Neural cell (in vitro differentiated cells): ENCODE data around the gene LFNG. TPM values are rescaled to one million over a fixed set of nuclear protein-coding genes. Genes with fewer than 3 reads are reported as not detected.

Source experiments
- H2AFZ ChIP-seq: fragments of 200-600, 300-800 bp; sonication (generic), shearing (Covaris generic); 2 replicates; pipeline ENCODE4 v1.6.0; 2014; ENCODE audit warnings: low read depth, mild to moderate bottlenecking, antibody characterized with exemption, low read length, moderate library complexity
- H3F3A ChIP-seq: fragments of 200-600 bp; shearing (Covaris generic); 2 replicates; pipeline ENCODE4 v1.6.1; 2016; ENCODE audit warnings: mild to moderate bottlenecking, moderate library complexity, mixed read lengths, antibody characterized with exemption, low read length; ENCODE audit not compliant: insufficient read depth, poor library complexity, severe bottlenecking
- H3K27ac ChIP-seq: fragments of 200-600, 300-800 bp; sonication (generic), shearing (Covaris generic); 2 replicates; pipeline ENCODE4 v1.5.1; 2014; ENCODE audit warnings: mild to moderate bottlenecking, low read length, moderate library complexity
- H3K27me3 ChIP-seq: fragments of 300-800, 200-600 bp; sonication (generic), shearing (Covaris generic); 2 replicates; pipeline ENCODE4 v1.6.0; 2014; ENCODE audit warnings: mild to moderate bottlenecking, low read depth, low read length, moderate library complexity; ENCODE audit not compliant: insufficient read depth
- H3K36me3 ChIP-seq: fragments of 300-800, 200-600 bp; sonication (generic), shearing (Covaris generic); 2 replicates; pipeline ENCODE4 v1.5.1; 2014; ENCODE audit warnings: mild to moderate bottlenecking, antibody characterized with exemption, low read length, moderate library complexity; ENCODE audit not compliant: insufficient read depth
- H3K4me2 ChIP-seq: fragments of 300-800, 200-600 bp; sonication (generic), shearing (Covaris generic); 2 replicates; pipeline ENCODE4 v1.6.0; 2014; ENCODE audit warnings: mild to moderate bottlenecking, low read length
- H3K4me3 ChIP-seq: fragments of 300-800, 200-600 bp; sonication (generic), shearing (Covaris generic); 2 replicates; pipeline ENCODE4 v1.5.1; 2014; ENCODE audit warnings: mild to moderate bottlenecking, low read length, moderate library complexity
- H3K79me2 ChIP-seq: fragments of 200-600 bp; shearing (Covaris generic); replicated peaks from 2 replicates; pipeline ENCODE4 v1.6.0; 2014; ENCODE audit warnings: mild to moderate bottlenecking, low read length, moderate library complexity; ENCODE audit not compliant: insufficient read depth
- H3K9ac ChIP-seq: fragments of 300-800, 200-600 bp; sonication (generic), shearing (Covaris generic); 2 replicates; pipeline ENCODE4 v1.6.1; 2016; ENCODE audit warnings: mild to moderate bottlenecking, low read length, mixed read lengths
- H3K9me2 ChIP-seq: fragments of 200-600 bp; shearing (Covaris generic); 2 replicates; pipeline ENCODE4 v1.6.1; 2016; ENCODE audit warnings: mild to moderate bottlenecking, low read length, mixed read lengths; ENCODE audit not compliant: insufficient read depth
- H3K9me3 ChIP-seq: fragments of 200-600, 300-800 bp; sonication (generic), shearing (Covaris generic); 2 replicates; pipeline ENCODE4 v1.6.1; 2016; ENCODE audit warnings: mild to moderate bottlenecking, mixed run types, low read length, moderate library complexity, mixed read lengths
- H4K20me1 ChIP-seq: fragments of 200-600 bp; shearing (Covaris generic); 2 replicates; pipeline ENCODE4 v1.6.1; 2016; ENCODE audit warnings: mild to moderate bottlenecking, mixed run types; ENCODE audit not compliant: insufficient read depth
- CTCF ChIP-seq: fragments of 450-650 bp; IDR thresholded peaks from 2 replicates; pipeline ENCODE4 v1.5.1; 2014; ENCODE audit warnings: antibody characterized with exemption, mild to moderate bottlenecking, moderate library complexity; ENCODE audit not compliant: poor library complexity, severe bottlenecking
- EP300 ChIP-seq: fragments of 450-650 bp; conservative IDR thresholded peaks from 2 replicates; pipeline ENCODE4 v1.6.1; 2014; ENCODE audit warnings: antibody characterized with exemption, mild to moderate bottlenecking, moderate library complexity; ENCODE audit not compliant: poor library complexity, severe bottlenecking
- EZH2 ChIP-seq: fragments of 200-600, 300-800 bp; shearing (Covaris generic), sonication (generic); IDR thresholded peaks from 2 replicates; pipeline ENCODE4 v1.6.1; 2014; ENCODE audit warnings: antibody characterized with exemption, low read length, borderline replicate concordance, mild to moderate bottlenecking; ENCODE audit not compliant: insufficient read depth, poor library complexity, severe bottlenecking
- MXI1 ChIP-seq: fragments of 450-650 bp; conservative IDR thresholded peaks from 2 replicates; pipeline ENCODE4 v1.6.1; 2014; ENCODE audit warnings: antibody characterized with exemption, mild to moderate bottlenecking; ENCODE audit not compliant: poor library complexity, severe bottlenecking
- POLR2AphosphoS5 ChIP-seq: IDR thresholded peaks from 2 replicates; pipeline ENCODE4 v1.6.1; 2012
- RAD21 ChIP-seq: fragments of 450-650 bp; conservative IDR thresholded peaks from 2 replicates; pipeline ENCODE4 v1.6.1; 2014; ENCODE audit warnings: antibody characterized with exemption, mild to moderate bottlenecking, moderate library complexity
- REST ChIP-seq: IDR thresholded peaks from 2 replicates; pipeline ENCODE4 v1.6.1; 2012; ENCODE audit warnings: borderline replicate concordance
- SMC3 ChIP-seq: fragments of 450-650 bp; conservative IDR thresholded peaks from 2 replicates; pipeline ENCODE4 v1.6.1; 2014; ENCODE audit warnings: antibody characterized with exemption, mild to moderate bottlenecking, moderate library complexity; ENCODE audit not compliant: poor library complexity
- TAF1 ChIP-seq: IDR thresholded peaks from 2 replicates; pipeline ENCODE4 v1.6.1; 2012; ENCODE audit warnings: low read depth
- polyA plus RNA-seq: library from polyadenylated mRNA; depleted of rRNA; stranded (reverse); fragments of >200 nt; gene quantifications from 2 replicates; pipeline ENCODE4 v1.2.3, GENCODE V29; 2014

LFNG gene
- polyA plus RNA-seq, 1 donor from 2014 or later: 0.30 TPM

- Histone ChIP-seq H3K9ac (no peak overlapping the region), H3K4me2 (no peak overlapping the region), H3K79me2 (no peaks in the 10 kb centered on the region), H3K9me2 (no peaks in the 10 kb centered on the region), H3F3A (no peaks in the 10 kb centered on the region), H3K4me3 (no peak overlapping the region), H3K9me3 (no peaks in the 10 kb centered on the region), H2AFZ (no peak overlapping the region), H3K36me3 (no peaks in the 10 kb centered on the region), H3K27ac (no peak overlapping the region), H3K27me3 (no peaks in the 10 kb centered on the region), H4K20me1 (no peaks in the 10 kb centered on the region)
- no peak for TF ChIP-seq EP300
- no peak for TF ChIP-seq RAD21
- TF ChIP-seq REST: no peak
- no peak for TF ChIP-seq TAF1
- TF ChIP-seq POLR2AphosphoS5: no peak
- TF ChIP-seq SMC3: no peak
- TF ChIP-seq EZH2: no peak
- no peak for TF ChIP-seq MXI1
- no peak for TF ChIP-seq CTCF
Measured at GRCh38 chr7:2479276-2480069, 40.1 kb upstream of the LFNG start.

- H3K4me3 ChIP-seq: no peak overlapping the region
- H3K27ac ChIP-seq: no peak overlapping the region
- H3F3A ChIP-seq: no peaks in the 10 kb centered on the region
- H3K9ac ChIP-seq: no peak overlapping the region
- no peaks in the 10 kb centered on the region for H3K27me3 ChIP-seq
- H3K9me2 ChIP-seq: no peaks in the 10 kb centered on the region
- H3K9me3 ChIP-seq: no peaks in the 10 kb centered on the region
- no peak overlapping the region for H3K4me2 ChIP-seq
- no peak overlapping the region for H2AFZ ChIP-seq
- H4K20me1 ChIP-seq: no peaks in the 10 kb centered on the region
- H3K79me2 ChIP-seq: no peaks in the 10 kb centered on the region
- no peaks in the 10 kb centered on the region for H3K36me3 ChIP-seq
- TF ChIP-seq POLR2AphosphoS5: no peak
- no peak for TF ChIP-seq MXI1
- TF ChIP-seq TAF1: no peak
- TF ChIP-seq CTCF: no peak
- TF ChIP-seq EP300: no peak
- TF ChIP-seq SMC3: no peak
- TF ChIP-seq REST: no peak
- no peak for TF ChIP-seq RAD21
- no peak for TF ChIP-seq EZH2
Measured at GRCh38 chr7:2480070-2480408, 39.5 kb upstream of the LFNG start.
